OCI-LY1 (cell line): ENCODE measurements around the gene CDC7.
A peak's percentile ranks its signal among the peaks of the same experiment; 100 is the strongest.

Experiments
- H2AFZ ChIP-seq: fragments of 200-600 bp; sonication (generic), shearing (Covaris generic); 2 replicates; pipeline ENCODE4 v1.6.0; 2014; ENCODE audit warnings: antibody characterized with exemption, mild to moderate bottlenecking, low read length
- H3F3A ChIP-seq: fragments of 200-600 bp; sonication (generic), shearing (Covaris generic); 2 replicates; pipeline ENCODE4 v1.6.0; 2014; ENCODE audit warnings: mild to moderate bottlenecking, antibody characterized with exemption, low read length, moderate library complexity; ENCODE audit not compliant: insufficient read depth
- H3K27ac ChIP-seq: fragments of 200-600 bp; sonication (generic); 2 replicates; pipeline ENCODE4 v1.5.1; 2014; ENCODE audit warnings: low read length, mixed run types, mild to moderate bottlenecking, low read depth; ENCODE audit not compliant: poor library complexity, severe bottlenecking
- H3K27me3 ChIP-seq: fragments of 200-600 bp; sonication (generic); 2 replicates; pipeline ENCODE4 v1.6.0; 2014; ENCODE audit warnings: antibody characterized with exemption, mild to moderate bottlenecking, low read length, moderate library complexity; ENCODE audit not compliant: insufficient read depth
- H3K36me3 ChIP-seq: fragments of 200-600 bp; sonication (generic); 2 replicates; pipeline ENCODE4 v1.6.1; 2014; ENCODE audit warnings: mild to moderate bottlenecking, antibody characterized with exemption, low read length, moderate library complexity, mixed read lengths; ENCODE audit not compliant: insufficient read depth
- H3K4me1 ChIP-seq: fragments of 200-600 bp; sonication (generic); 2 replicates; pipeline ENCODE4 v1.5.1; 2014; ENCODE audit warnings: mild to moderate bottlenecking, low read length, moderate library complexity; ENCODE audit not compliant: insufficient read depth, severe bottlenecking
- H3K4me2 ChIP-seq: fragments of 200-600 bp; sonication (generic), shearing (Covaris generic); 2 replicates; pipeline ENCODE4 v1.6.1; 2014; ENCODE audit warnings: low read length
- H3K4me3 ChIP-seq: fragments of 200-600 bp; sonication (generic); 2 replicates; pipeline ENCODE4 v1.5.1; 2014; ENCODE audit warnings: low read length, low read depth, mild to moderate bottlenecking, mixed read lengths; ENCODE audit not compliant: poor library complexity, severe bottlenecking
- H3K79me2 ChIP-seq: fragments of 200-600 bp; shearing (Covaris generic); 2 replicates; pipeline ENCODE4 v1.6.1; 2016; ENCODE audit warnings: mixed run types, low read length, mixed read lengths; ENCODE audit not compliant: insufficient read depth
- H3K9ac ChIP-seq: fragments of 200-600 bp; sonication (generic), shearing (Covaris generic); 2 replicates; pipeline ENCODE4 v1.6.1; 2014; ENCODE audit warnings: mild to moderate bottlenecking, low read length, mixed read lengths
- H3K9me2 ChIP-seq: fragments of 200-600 bp; sonication (generic), shearing (Covaris generic); 2 replicates; pipeline ENCODE4 v1.6.1; 2014; ENCODE audit warnings: low read depth, mild to moderate bottlenecking, low read length, mixed read lengths
- H3K9me3 ChIP-seq: fragments of 200-600 bp; shearing (Covaris generic); 2 replicates; pipeline ENCODE4 v1.6.1; 2014; ENCODE audit warnings: low read length, mixed read lengths
- H4K20me1 ChIP-seq: fragments of 200-600 bp; sonication (generic), shearing (Covaris generic); 2 replicates; pipeline ENCODE4 v1.6.0; 2016; ENCODE audit warnings: mild to moderate bottlenecking, low read length; ENCODE audit not compliant: insufficient read depth
- CTCF ChIP-seq: fragments of 200-600 bp; sonication (generic), shearing (Covaris generic); IDR thresholded peaks from 2 replicates; pipeline ENCODE4 v1.5.1; 2017; ENCODE audit warnings: mild to moderate bottlenecking, antibody characterized with exemption, low read length, moderate library complexity, mixed read lengths
- EZH2 ChIP-seq: fragments of 200-600 bp; sonication (generic), shearing (Covaris generic); IDR thresholded peaks from 2 replicates; pipeline ENCODE4 v1.8.0; 2017; ENCODE audit warnings: borderline replicate concordance, mixed run types, mild to moderate bottlenecking, antibody characterized with exemption, low read length, moderate library complexity, mixed read lengths

CDC7 gene

DNA sequence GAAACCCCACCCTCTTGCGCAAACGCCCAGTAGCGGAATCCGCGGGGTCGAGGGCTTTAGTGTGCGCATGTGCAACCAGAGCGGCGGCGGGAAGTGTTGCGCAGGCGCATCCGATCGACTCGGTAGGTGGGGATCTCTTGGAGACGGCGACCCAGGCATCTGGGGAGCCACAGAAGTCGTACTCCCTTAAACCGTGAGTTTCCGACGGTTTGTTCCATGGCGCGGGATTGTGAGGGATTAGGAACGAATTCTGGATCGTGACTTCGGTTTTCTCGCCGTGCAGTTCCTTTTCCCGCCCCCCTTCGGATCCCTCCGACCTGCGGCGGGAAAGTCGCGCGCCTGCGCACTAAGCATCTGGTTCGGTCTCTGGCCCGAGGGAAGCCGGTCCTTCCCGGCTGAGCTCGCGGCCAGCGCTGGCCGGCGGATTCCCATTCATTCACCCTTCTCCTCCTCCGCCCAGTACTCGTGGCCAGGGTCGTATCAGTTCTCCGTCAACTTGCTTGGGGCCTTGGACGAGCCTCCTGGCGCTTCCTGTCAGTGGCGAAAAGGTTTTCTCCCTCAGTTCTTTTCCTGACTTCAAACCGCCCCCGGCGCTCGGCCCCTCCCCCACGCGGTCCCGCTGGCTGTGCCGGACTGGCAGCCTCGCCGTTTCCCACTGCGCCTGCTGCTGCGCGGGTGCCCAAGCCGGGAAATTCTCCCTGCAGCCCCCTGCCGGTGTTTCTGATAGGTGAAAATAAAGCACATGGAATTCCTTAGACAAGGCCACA, at the start of gene CDC7:
CDC7 (plus strand) TSS at position 96 of the 767 bp plus-strand sequence. CDS start 866 bp downstream, outside the sequence.
- Histone ChIP-seq H3K9me3 (no peaks in the 10 kb centered on the region), H3K27ac (peak within 1 kb of the TSS; percentile 68), H3K79me2 (peaks cover 48% of the 10 kb centered on the region), H4K20me1 (no peaks in the 10 kb centered on the region), H3K36me3 (peaks cover 20% of the 10 kb centered on the region; the same call in 1 of the 2 replicates), H3F3A (no peaks in the 10 kb centered on the region), H2AFZ (peak within 1 kb of the TSS; percentile 88), H3K9ac (peak within 1 kb of the TSS; percentile 92), H3K9me2 (no peaks in the 10 kb centered on the region), H3K4me2 (peak within 1 kb of the TSS; percentile 89), H3K4me1 (peaks cover 44% of the 10 kb centered on the region), H3K27me3 (no peaks in the 10 kb centered on the region), H3K4me3 (peak within 1 kb of the TSS; percentile 87)
- TF ChIP-seq EZH2 (no peak), CTCF (peak; percentile 49; the same call in 1 of the 2 replicates)

DNA sequence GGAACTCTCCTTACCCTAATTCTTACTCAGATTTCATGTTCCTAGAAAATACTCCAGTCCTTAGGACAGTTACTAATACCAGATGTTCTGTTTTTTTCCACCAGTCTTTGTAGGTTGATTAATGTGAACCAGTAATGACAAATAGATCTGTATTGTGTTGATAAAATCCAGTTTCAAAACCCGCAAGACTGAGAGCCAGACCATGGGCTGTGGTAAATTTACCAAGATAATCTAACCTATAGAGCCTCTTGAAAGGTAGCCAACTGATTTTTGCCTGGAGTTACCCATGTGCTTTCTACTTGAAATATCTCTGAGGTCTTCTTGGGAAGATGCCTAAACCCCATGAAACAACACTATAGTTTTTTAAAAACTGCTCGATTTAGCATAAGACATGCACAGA, 46.5 kb upstream of the CDC7 start:
- Histone ChIP-seq H3K9ac (no peak overlapping the region), H3K9me3 (no peaks in the 10 kb centered on the region), H3K9me2 (no peaks in the 10 kb centered on the region), H3K79me2 (no peaks in the 10 kb centered on the region), H2AFZ (no peak overlapping the region), H3K4me3 (no peak overlapping the region), H3K36me3 (no peaks in the 10 kb centered on the region), H3F3A (no peaks in the 10 kb centered on the region), H3K4me1 (no peaks in the 10 kb centered on the region), H3K4me2 (no peak overlapping the region), H3K27ac (no peak overlapping the region), H3K27me3 (no peaks in the 10 kb centered on the region), H4K20me1 (no peaks in the 10 kb centered on the region)
- no peak for TF ChIP-seq CTCF
- no peak for TF ChIP-seq EZH2

DNA sequence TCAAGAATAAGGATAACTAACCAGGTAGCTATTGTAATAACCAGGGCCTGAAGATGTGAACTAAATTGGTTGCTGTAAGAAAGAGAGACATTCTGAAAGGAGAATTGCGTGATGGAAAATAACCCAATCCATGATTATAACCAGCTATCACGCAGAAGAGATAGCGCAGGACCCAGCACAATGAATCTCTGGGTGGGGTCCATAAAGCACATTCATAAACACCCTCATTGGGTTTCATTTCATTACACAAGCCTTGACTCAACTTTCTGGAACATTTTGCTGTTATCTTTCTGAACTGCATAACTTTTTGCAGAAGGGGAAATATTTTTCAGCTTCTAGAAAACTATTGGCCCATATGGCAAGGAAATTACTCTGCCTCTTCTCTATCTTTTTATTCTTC, 45.3 kb upstream of the CDC7 start:
- Histone ChIP-seq H4K20me1 (no peaks in the 10 kb centered on the region), H2AFZ (no peak overlapping the region), H3K79me2 (no peaks in the 10 kb centered on the region), H3K27ac (no peak overlapping the region), H3K36me3 (no peaks in the 10 kb centered on the region), H3K9me2 (no peaks in the 10 kb centered on the region), H3K9ac (no peak overlapping the region), H3F3A (no peaks in the 10 kb centered on the region), H3K9me3 (no peaks in the 10 kb centered on the region), H3K4me1 (no peaks in the 10 kb centered on the region), H3K4me2 (no peak overlapping the region), H3K27me3 (no peaks in the 10 kb centered on the region), H3K4me3 (no peak overlapping the region)
- no peak for TF ChIP-seq EZH2
- TF ChIP-seq CTCF, result no peak
